CD4-positive, alpha-beta T cell treated with Interleukin-21 for 1 hour (primary cell): ENCODE measurements around the gene HERC3.

Experiments
- DNase-seq: peaks from one replicate; pipeline ENCODE4 v3.0.0-alpha.2; 2020

The HERC3 gene

DNA sequence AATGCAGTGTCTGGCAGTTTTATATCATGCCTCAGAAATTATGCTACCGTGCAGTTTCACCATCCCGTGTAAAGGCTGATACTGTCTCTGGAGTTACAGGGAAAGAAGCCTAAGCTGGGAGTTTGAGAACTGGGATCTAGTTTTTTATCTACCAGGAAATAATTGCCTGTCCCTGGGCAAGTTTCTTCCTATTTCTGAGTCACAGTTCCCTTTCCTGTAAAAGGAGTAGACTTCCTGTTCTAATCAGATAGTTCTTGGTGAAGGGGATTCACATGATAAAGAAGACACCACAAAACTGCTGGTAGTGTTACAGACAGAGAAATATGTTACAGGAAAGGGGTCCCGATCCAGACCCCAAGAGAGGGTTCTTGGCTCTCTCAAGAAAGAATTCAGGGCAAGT is 17.1 kb downstream of the HERC3 start:
- DNase-seq: no peak

DNA sequence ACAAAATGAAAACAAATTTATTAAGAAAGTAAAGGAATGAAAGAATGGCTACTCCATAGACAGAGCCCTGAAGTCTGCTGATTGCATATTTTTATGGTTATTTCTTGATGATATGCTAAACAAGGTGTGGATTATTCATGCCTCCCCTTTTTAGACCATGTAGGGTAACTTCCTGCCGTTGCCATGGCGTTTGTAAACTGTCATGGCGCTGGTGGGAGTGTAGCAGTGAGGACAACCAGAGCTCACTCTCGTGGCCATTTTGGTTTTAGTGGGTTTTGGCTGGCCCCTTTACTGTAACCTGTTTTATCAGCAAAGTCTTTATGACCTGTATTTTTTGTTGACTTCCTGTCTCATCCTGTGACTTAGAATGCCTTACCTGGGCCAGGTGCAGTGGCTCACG is 17.5 kb downstream of the HERC3 start:
- DNase-seq: peak; percentile 37

DNA sequence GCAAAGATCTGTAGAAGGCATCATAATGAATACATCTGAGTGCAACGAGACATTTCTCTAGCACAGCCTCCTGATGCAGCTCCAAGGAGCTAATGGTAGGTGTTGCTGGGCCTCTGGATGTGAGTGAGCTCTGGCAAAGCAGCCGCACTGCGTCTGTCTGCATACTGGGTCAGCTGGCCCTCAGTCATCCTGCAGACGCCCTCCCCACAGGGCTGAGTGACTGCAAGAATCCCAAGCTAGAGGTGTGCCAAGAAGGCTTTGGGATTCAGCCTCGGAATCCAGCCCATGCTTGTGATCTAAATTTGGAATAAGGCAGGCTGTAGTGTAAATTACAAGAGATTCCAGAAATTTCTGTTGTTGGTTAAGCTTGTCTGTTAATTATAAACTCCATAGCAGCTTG is 18.5 kb downstream of the HERC3 start:
- no peak for DNase-seq

DNA sequence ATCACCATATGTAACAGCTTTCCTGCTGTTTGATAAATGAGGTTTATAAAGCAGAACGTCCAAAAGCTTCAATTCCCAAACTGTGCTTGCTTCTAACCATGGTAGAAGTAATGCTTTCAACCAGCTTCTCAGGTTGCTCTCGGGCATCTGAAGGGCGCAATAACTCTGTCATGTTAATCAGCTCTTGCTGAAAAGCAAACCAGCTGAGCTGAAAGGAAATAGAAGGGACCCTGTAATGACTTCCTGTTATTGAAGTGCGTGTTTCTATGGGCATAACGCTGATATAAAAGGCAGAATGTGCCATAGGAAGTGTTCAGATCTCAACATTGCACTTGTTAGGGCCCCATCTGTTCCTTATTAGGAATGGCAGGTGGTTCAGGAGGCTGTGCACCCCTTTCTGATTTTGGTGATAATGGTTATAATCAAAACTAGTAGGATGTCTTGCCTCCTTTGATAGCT is 21.2 kb downstream of the HERC3 start:
- DNase-seq: peak; percentile 85

DNA sequence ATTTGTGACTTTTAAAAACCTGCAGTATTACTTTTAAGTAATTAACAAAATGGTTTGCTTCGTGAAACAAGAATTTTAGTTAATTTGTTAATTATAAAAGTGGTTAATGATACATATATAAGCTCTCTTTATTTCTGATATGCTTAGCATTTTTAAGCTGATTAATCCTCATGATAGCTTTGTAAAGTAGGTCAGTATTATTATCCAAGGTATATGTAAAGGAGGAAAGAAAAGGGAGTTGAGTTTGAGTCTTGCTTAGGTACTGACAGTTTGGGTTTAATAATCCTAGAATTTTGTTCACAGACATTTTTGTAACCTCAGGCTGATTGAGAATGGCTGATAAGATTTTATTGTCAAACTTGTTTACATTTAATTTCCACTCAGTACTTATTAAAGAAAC is 21.8 kb downstream of the HERC3 start:
- no peak for DNase-seq

DNA sequence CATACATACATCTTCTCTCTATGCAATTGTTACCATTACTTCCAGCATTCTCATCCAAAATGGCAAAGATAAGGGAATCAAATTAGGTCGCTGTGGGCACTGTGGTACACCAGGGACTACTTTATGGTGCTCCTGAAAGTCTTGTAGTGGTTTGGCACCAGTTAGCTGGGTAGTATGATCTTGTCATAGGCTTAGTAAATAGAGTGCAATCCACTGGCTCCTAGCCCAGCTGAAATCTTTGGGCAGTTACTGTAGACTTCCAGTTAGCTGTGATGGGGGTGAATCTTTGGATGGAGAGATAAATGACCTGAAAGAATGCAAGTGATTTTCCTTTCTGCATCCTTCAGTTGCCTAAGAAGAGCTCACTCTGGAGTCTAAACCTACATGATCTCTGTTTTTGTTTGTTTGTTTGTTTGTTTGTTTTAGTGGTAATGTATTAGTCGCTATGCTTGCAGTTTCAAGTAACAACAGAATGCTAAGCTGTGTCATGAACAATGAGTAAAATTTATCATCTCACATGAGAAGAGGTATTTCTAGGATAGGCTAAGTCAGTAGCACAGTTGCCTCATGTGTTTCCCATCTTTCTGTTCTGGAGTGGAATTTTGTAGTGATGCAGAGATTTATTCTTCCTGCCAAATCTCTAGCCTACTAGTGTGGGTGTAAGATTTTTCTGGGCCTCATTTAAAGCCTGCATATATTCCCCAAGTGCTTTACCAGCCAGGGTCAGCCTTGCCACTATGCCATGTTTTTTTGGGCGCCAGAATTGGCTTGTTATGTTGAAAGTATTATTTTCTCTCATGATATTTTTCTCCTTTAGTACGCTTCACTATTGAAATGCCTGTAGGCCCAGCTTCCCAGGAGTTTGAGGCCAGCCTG is 24.2 kb downstream of the HERC3 start:
- DNase-seq: no peak

DNA sequence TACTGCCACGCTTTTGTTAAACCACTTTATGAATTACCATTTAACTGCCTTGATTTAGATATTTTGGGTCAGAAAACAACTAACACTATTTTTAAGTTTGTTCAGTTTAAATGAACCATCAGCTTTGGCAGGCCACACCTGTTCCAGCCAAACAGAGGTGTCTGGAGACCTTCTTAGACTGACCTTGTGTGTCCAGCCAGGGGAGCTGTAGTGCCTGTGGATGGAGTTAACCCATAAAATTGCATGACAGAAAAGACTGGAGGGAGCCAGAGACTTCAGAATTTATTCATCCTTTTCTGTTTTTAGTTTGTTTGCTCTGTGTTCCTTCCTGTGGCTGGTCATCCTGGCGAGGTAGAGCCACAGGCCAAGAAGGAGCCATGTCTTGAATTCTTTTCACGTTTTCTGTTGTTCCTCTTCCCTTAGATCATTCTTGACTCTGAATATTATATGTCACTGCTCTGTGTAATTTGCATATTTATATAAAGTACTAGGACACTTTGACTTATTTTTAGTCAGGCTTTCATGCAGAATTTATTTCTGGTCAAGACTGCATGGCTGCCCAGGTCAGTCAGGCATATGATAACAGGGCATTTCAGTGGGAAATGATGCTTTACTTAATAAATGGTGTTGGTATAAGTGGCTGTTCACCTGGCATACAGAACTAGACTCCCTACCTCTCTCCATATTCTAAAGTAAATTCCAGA is 26.7 kb downstream of the HERC3 start:
- DNase-seq: no peak

DNA sequence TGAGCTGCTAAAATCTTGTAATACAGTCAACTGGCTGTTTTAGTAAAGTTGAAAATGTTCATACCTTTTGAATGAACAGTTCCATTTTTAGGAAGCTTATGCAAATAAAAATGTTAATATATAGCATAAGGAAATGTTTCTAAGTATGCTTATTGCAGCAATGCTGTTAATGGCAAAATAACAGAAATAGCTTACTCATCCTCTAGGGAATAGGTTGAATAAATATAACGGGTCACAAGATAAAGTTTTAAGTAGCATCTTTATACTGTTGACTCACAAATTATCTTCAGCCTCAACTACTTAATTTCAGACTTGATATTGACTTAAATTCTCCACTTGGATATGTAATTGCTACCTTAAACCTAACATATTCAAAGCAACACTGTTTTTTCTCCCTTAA is 27.7 kb downstream of the HERC3 start:
- no peak for DNase-seq

DNA sequence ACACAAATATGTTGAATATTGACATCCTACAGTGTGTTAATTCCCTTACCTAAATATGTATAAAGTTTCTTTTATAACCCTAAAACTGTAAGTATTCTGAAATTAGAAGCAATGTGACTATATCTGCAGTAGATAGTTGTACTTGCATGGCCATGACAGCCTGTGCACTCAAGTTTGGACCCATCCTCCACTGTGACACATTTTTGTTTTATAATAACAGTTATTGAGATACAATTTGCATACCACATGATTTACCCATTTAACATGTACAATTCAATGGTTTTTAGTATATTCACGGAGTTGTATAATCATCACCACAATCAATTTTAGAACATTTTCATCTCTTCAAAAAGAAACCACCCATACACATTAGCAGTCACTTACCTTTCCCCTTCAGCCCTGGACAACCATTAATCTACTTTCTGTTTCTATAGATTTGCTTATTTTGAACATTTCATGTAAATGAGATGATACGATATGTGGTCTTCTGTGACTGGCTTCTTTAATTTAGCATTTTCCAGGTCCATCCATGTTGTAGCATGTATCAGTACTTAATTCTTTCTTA is 29.6 kb downstream of the HERC3 start:
- no peak for DNase-seq

DNA sequence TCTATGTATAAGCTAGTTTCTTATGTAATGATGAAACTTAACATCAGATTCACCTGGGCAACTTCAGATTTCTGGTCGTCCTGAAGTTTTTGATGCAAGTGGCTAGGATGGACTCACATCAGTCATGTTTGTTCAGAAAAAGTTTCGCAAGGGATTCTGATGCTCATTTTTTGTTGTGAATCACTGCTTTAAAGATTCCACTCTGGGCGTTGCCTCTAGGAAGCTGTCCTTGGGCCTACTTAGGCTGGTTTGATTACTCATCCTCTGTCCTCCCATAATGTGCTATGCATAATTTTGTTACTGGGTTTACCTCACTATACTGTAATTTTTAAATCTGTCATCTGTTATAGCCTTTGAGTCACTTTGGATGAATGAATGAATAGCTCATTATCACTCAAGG is 30.8 kb downstream of the HERC3 start:
- DNase-seq: no peak

DNA sequence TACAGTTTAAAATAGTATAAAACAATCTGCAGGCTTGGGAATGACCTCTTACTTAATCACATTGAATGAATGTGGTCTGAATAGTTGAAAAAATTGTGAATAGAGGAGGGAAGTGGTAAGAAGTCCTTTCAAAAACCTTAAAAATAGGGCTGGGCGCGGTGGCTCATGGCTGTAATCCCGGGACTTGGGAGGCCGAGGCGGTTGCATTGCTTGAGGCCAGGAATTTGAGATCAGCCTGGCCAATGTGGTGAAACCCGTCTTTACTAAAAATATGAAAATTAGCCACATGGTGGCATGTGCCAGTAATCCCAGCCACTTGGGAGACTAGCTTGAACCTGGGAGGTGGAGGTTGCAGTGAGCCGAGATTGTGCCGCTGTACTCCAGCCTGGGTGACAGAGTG is 36.5 kb downstream of the HERC3 start:
- DNase-seq: no peak

DNA sequence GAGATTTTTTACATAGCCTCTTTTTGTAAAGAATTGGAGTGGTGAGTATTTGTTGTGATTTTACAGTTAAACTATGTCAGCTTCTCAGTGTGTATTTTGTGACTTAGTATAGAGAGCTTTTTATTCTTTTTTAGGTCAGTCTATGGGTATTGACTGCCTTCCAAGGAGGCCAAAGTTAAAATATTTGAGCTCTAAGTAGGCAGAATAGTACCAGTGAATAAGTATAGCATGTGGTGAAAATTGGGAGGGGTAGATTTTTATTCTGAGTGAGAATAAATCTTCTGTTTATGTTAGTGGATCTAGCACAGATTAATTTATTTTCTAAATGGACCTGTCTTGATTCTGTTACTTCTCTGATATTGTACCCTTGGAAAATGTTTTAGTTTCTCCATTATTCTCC is 37.5 kb downstream of the HERC3 start:
- no peak for DNase-seq

DNA sequence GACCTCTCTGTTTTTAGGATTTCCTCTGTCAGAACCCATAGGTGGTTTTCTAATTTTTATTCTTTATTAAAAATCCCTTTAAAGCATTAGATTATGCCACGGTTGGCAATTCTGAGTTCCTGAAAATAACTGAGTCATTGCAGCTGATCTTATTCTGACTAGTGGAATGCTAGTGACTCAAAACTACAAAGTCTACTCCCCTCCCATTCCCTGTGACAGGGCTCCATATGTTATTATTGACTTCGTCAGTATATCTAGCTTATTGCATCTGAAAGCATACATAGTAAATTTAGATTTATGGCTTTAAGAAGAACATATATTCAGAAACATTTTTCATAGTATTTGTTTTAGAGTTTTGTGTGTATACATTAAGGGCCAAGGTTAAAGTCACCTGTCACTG is 38.5 kb downstream of the HERC3 start:
- no peak for DNase-seq

DNA sequence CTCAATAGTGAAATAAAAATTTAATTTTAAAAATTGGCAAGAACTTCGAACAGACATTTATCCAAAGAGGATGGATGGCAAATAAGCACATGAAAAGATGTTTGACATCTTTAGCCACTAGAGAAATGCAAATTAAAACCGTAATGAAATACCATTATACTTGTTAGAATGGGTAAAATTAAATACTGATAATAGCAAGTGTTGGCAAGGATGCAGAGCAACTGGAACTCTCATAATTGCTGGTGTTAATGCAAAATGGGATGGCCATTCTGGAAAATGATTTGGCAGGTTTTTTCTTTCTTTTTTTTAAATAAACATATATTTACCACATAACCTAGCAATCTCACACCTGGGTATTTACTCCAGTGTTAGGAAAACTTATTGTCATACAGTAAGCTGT is 51.7 kb downstream of the HERC3 start:
- no peak for DNase-seq

DNA sequence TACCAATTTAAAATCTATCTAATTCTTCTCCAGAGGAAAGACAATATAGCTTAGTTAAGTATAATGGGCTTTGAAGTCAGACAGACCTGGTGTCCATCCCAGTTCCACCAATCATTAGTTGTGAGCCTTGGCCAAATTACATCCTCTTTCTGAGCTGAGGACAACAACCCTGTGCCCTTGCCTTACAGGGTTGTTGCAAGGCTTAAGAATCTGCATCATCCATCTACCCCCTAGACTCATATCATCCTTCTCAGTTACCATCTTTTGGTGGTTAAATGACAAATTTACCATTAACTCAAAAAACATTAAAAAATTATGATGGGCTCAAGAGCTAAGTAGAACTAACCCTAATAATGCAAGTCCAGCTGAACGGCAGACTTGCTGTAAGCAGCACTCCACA is 53.7 kb downstream of the HERC3 start:
- no peak for DNase-seq

DNA sequence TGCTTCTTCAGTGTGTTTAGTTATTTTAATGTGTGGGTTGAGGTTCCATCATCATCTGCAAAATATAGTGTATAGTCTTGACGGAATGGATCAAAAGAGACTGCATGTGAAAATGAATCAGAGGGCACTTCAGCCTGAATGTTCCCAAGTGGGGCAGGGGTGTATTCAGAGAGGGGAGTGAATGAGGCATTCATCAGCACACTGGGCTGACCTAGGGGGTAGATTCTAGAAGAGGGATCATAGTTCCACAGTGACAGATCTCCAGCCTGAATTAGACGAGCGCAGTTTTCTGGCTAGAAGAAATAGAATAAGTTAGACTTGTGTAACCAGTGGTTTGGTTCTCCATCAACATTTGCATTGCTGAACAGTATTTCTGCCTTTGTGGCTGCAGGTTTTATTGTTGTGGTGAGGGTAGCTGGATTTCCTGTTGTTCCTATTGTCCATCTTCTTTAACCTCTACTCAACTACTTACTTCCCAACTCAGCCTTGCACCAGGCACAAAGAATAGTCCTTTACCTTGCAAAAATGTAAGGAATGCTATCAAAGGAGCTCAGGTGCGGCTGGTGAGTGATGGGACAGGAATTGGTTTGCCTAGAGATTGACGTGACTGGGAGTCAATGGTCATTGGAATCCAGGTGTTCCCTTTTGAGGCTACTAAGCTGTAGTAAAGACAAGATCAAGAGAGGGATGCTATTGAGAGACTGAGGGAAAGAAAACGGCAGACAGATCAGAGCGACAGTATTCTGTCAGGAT is 54.4 kb downstream of the HERC3 start:
- no peak for DNase-seq

DNA sequence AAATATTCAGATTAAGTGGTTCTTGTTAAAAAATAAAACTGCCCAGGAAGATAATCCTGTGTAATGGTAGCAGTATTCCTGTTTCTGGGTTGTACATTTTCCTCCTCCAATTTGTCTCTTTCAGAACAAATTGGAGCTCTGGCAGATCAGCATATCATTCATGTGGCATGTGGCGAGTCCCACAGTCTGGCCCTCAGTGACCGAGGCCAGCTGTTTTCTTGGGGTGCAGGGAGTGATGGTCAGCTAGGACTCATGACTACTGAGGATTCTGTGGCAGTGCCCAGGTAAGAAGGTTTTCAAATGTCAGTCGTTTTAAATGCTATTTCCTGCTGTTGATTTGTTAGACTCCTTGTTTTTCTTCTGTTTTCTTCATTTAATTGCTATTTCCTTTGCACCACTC is 57.4 kb downstream of the HERC3 start:
- DNase-seq: no peak

DNA sequence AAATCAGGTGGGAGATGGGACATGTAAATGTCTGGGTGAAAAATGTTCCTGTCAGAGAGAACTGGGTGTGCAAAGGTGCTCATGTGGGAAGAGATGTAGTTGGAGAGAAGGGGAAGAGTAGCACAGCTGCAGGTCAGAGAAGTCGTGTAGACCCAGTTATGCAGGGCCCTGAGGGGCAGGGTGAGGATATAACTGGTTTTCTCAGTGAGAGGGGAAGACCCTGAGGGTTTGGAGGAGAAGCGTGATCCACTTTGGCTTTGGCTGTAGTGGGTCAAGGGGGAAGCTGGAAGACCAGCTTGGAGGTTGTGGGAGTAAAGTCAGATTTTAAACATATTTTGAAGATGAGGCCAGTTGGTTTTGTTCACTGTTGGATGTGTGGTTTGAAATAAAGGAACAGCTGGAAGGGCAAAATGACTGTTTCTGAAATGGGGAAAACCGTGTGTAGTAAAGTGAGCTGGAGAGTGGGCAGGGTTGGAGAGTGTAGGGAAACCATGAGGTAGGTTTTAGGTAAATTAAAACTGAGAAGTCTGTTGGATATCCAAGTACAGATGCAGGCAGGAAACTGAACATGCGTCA is 61.2 kb downstream of the HERC3 start:
- DNase-seq: no peak

DNA sequence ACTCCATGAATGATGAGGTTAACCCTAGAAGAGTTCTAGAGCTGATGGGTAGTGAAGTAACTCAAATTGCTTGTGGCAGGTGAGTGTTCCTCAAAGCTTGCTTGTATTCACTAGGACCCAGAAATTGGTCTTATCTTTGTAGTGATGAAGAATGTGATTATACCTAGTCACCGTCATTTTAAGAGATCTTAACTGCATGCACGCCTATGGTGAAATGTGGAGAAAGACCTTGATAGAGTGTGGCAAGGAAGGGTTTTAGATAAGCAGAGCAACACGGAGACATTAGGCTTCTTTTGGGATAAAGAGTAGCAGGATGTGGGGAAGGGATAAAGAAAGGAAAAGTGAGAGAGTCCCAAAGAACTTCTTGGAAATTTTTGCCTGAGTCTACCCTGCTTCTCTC is 62.9 kb downstream of the HERC3 start:
- no peak for DNase-seq

DNA sequence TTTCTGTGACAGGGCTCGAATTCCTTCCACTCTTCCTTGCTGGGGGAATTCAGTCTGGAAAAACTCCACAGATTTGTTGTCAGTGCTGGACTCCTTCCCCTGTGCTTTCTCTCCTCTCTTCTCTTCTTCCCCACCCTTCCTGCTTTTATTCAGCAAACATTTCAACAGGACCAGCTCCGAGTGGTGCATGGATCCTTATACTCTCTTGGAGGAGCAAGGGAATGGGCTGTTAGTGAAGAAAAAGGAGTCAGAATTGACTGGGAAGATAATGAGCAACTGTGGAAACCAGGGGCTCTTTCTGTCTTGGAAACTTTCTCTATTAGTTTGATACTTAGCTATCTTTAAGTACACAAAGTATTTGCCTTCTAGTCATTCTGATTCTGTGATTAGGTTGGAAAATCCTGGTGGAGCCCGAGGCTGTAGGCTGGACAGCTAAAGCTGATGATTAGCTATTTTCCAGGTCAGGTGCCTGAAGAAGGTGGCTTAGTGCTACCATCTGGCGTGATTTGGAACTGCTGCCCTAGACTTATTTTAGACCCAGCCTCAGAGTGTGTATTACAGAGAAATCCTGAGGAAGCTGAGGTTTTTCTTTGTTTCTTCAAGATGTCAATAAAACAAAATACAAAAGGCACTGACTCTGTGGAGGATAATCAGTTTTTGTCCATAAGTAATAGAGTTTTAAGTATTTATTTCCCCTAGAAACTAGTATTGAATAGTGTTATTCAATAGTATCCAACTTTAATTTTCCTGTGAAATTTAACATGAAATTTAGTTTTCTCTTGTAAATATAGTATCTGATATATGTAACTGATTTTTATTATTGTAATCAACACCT is 67.0 kb downstream of the HERC3 start:
- peak; percentile 55 for DNase-seq

DNA sequence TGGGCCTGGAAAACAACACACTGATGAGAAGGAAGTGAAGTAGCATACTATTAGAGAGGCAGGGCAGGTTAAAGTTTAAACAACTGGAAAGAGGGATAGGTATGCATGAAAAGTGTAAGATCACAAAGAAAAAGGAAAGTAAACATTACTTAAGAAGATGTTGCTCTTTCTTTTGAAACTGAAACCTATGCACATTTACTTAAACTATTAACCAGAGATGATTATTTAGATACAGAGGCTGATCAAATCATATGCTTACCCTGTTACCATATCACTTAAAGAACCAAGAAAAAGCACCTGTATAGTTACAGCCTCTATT is 67.6 kb downstream of the HERC3 start:
- no peak for DNase-seq
